PC-3 (cell line): Measurements from ENCODE around the gene IL1RAPL1. TPM values are rescaled to one million over a fixed set of nuclear protein-coding genes. Genes with fewer than 3 reads are reported as not detected.

Experiments
- ATAC-seq: fragments of 200-7000 bp; cut with Tn5 transposase; 2 replicates; pipeline ENCODE4 v1.9.1; 2020; ENCODE audit warnings: mild to moderate bottlenecking, moderate library complexity
- BruUV-seq: library from RNA; stranded (reverse); fragments of 400-500 nt; replicated peaks from 2 replicates; lab custom pipeline; 2021; lab: Mats Ljungman, UMichigan
- CTCF ChIA-PET: fragments of 300-600 bp; sonication (Branson Sonifier 250); formaldehyde crosslinking; loops from one replicate; lab custom pipeline; 2022; ENCODE audit warnings: antibody characterized with exemption; lab: Charles Lee
- POLR2A ChIA-PET: fragments of 300-600 bp; sonication (Branson Sonifier 250); formaldehyde crosslinking; loops from one replicate; lab custom pipeline; 2022; ENCODE audit warnings: antibody characterized with exemption; ENCODE audit not compliant: unreplicated experiment; lab: Charles Lee
- DNase-seq: peaks from one replicate; pipeline ENCODE4 v3.0.0-alpha.2; 2015
- H2AFZ ChIP-seq: fragments of 300-600 bp; sonication (generic); 2 replicates; pipeline ENCODE4 v1.6.0; 2016; ENCODE audit warnings: antibody characterized with exemption, low read length
- H3F3A ChIP-seq: fragments of 300-600 bp; sonication (generic); one replicate; pipeline ENCODE4 v1.6.0; 2017; ENCODE audit warnings: antibody characterized with exemption, low read length, control low read depth, mild to moderate bottlenecking; ENCODE audit not compliant: unreplicated experiment
- H3K27ac ChIP-seq: fragments of 300-600 bp; sonication (generic); 2 replicates; pipeline ENCODE4 v1.5.1; 2016; ENCODE audit warnings: mild to moderate bottlenecking, low read length
- H3K27me3 ChIP-seq: fragments of 300-600 bp; sonication (generic); 2 replicates; pipeline ENCODE4 v1.6.1; 2016; ENCODE audit warnings: low read length, mixed read lengths
- H3K36me3 ChIP-seq: fragments of 300-600 bp; sonication (generic); 2 replicates; pipeline ENCODE4 v1.6.1; 2016; ENCODE audit warnings: low read depth, mixed run types, low read length, mixed read lengths
- H3K4me1 ChIP-seq: fragments of 300-600 bp; sonication (generic); 2 replicates; pipeline ENCODE4 v1.5.1; 2016; ENCODE audit warnings: low read length; ENCODE audit not compliant: insufficient read depth
- H3K4me2 ChIP-seq: fragments of 300-600 bp; sonication (generic); 2 replicates; pipeline ENCODE4 v1.6.0; 2016; ENCODE audit warnings: low read length
- H3K4me3 ChIP-seq: fragments of 300-600 bp; sonication (generic); 2 replicates; pipeline ENCODE4 v1.5.1; 2016; ENCODE audit warnings: mild to moderate bottlenecking, low read length, mixed read lengths
- H3K79me2 ChIP-seq: fragments of 300-600 bp; sonication (generic); 2 replicates; pipeline ENCODE4 v1.6.1; 2017; ENCODE audit warnings: low read length, mixed read lengths
- H3K9ac ChIP-seq: fragments of 300-600 bp; sonication (generic); 2 replicates; pipeline ENCODE4 v1.6.0; 2016; ENCODE audit warnings: mild to moderate bottlenecking, low read length
- H3K9me2 ChIP-seq: fragments of 300-600 bp; sonication (generic); replicated peaks from 2 replicates; pipeline ENCODE4 v1.6.1; 2016; ENCODE audit warnings: mixed run types, low read length, mixed read lengths
- H3K9me3 ChIP-seq: fragments of 300-600 bp; sonication (generic); 2 replicates; pipeline ENCODE4 v1.6.1; 2016; ENCODE audit warnings: low read length, mixed read lengths
- H4K20me1 ChIP-seq: fragments of 300-600 bp; sonication (generic); 2 replicates; pipeline ENCODE4 v1.6.1; 2016; ENCODE audit warnings: low read length, mixed read lengths
- EZH2 ChIP-seq: fragments of 300-600 bp; sonication (generic); IDR thresholded peaks from one replicate; pipeline ENCODE4 v1.6.1; 2017; ENCODE audit warnings: antibody characterized with exemption, mild to moderate bottlenecking, low read length; ENCODE audit not compliant: unreplicated experiment
- EZH2phosphoT487 ChIP-seq: fragments of 300-600 bp; sonication (generic); IDR thresholded peaks from 2 replicates; pipeline ENCODE4 v1.6.1; 2018; ENCODE audit warnings: mild to moderate bottlenecking, antibody characterized with exemption, low read length, borderline replicate concordance
- intact Hi-C: fragments of 100-400 bp; cut with micrococcal nuclease; formaldehyde crosslinking; loops from 2 replicates; pipeline ENCODE4 v1.9.0; 2023
- total RNA-seq: library from RNA; depleted of rRNA; stranded (reverse); fragments of >200 nt; gene quantifications from 2 replicates; pipeline ENCODE4 v1.2.3, GENCODE V29; 2014
- TF ChIP-seq, protein P1 (sequence below): fragments of 300-600 bp; sonication (generic); conservative IDR thresholded peaks from 2 replicates; pipeline ENCODE4 v1.5.1; 2017; ENCODE audit warnings: antibody characterized with exemption, low read depth, mild to moderate bottlenecking, low read length

Gene IL1RAPL1
- total RNA-seq, 1 experiment from 2014 or later: 0.44 TPM

- BruUV-seq: no TSS peak
- H3K9me2 ChIP-seq: no peaks in the 10 kb centered on the region
- no peaks in the 10 kb centered on the region for H3K27me3 ChIP-seq
- no peaks in the 10 kb centered on the region for H3K4me1 ChIP-seq
- H3K4me3 ChIP-seq: no peak overlapping the region
- no peaks in the 10 kb centered on the region for H3K36me3 ChIP-seq
- no peaks in the 10 kb centered on the region for H3K9me3 ChIP-seq
- intact Hi-C loops: no loop called here
- H4K20me1 ChIP-seq: no peaks in the 10 kb centered on the region
- TF ChIP-seq, protein P1, sequence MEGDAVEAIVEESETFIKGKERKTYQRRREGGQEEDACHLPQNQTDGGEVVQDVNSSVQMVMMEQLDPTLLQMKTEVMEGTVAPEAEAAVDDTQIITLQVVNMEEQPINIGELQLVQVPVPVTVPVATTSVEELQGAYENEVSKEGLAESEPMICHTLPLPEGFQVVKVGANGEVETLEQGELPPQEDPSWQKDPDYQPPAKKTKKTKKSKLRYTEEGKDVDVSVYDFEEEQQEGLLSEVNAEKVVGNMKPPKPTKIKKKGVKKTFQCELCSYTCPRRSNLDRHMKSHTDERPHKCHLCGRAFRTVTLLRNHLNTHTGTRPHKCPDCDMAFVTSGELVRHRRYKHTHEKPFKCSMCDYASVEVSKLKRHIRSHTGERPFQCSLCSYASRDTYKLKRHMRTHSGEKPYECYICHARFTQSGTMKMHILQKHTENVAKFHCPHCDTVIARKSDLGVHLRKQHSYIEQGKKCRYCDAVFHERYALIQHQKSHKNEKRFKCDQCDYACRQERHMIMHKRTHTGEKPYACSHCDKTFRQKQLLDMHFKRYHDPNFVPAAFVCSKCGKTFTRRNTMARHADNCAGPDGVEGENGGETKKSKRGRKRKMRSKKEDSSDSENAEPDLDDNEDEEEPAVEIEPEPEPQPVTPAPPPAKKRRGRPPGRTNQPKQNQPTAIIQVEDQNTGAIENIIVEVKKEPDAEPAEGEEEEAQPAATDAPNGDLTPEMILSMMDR: no peak
- no peak for TF ChIP-seq EZH2
- no peak for TF ChIP-seq EZH2phosphoT487
- H3F3A ChIP-seq: no peaks in the 10 kb centered on the region
- ATAC-seq (no peak), DNase-seq (no peak)
- H3K27ac ChIP-seq: no peak overlapping the region
- ChIA-PET POLR2A (no interaction called here), CTCF (no interaction called here)
- H3K9ac ChIP-seq: no peak overlapping the region
- H3K4me2 ChIP-seq: no peak overlapping the region
- no peak overlapping the region for H2AFZ ChIP-seq
- H3K79me2 ChIP-seq: no peaks in the 10 kb centered on the region
These were observed 694.0 kb downstream of the IL1RAPL1 start for GRCh38 chrX:29281078-29281742.

GRCh38 chrX:29285664-29286063, 698.4 kb downstream of the IL1RAPL1 start:
- TF ChIP-seq EZH2 (no peak), EZH2phosphoT487 (no peak)
- TF ChIP-seq, protein P1: no peak
- CTCF ChIA-PET: no interaction called here
- no peaks in the 10 kb centered on the region for H3K27me3 ChIP-seq
- no peak overlapping the region for H2AFZ ChIP-seq
- no peak for ATAC-seq
- no peaks in the 10 kb centered on the region for H3K79me2 ChIP-seq
- no peaks in the 10 kb centered on the region for H3F3A ChIP-seq
- intact Hi-C loops: no loop called here
- no peak for DNase-seq
- H3K9ac ChIP-seq: no peak overlapping the region
- no peaks in the 10 kb centered on the region for H3K4me1 ChIP-seq
- H3K4me3 ChIP-seq: no peak overlapping the region
- no peaks in the 10 kb centered on the region for H4K20me1 ChIP-seq
- no peaks in the 10 kb centered on the region for H3K9me3 ChIP-seq
- no TSS peak for BruUV-seq
- H3K4me2 ChIP-seq: no peak overlapping the region
- H3K36me3 ChIP-seq: no peaks in the 10 kb centered on the region
- POLR2A ChIA-PET: no interaction called here
- H3K27ac ChIP-seq: no peak overlapping the region
- no peaks in the 10 kb centered on the region for H3K9me2 ChIP-seq

- no TSS peak for BruUV-seq
- Histone ChIP-seq H3K79me2 (no peaks in the 10 kb centered on the region), H3K27me3 (no peaks in the 10 kb centered on the region), H3K4me2 (no peak overlapping the region), H3K9ac (no peak overlapping the region), H3K9me2 (no peaks in the 10 kb centered on the region), H2AFZ (no peak overlapping the region), H3K36me3 (no peaks in the 10 kb centered on the region), H3K4me3 (no peak overlapping the region), H4K20me1 (no peaks in the 10 kb centered on the region), H3F3A (no peaks in the 10 kb centered on the region), H3K4me1 (peaks cover 15% of the 10 kb centered on the region), H3K9me3 (no peaks in the 10 kb centered on the region), H3K27ac (no peak overlapping the region)
- no peak for TF ChIP-seq EZH2phosphoT487
- TF ChIP-seq, protein P1: no peak
- no peak for TF ChIP-seq EZH2
- ChIA-PET CTCF (no interaction called here), POLR2A (no interaction called here)
- DNase-seq: peak; percentile 43
- intact Hi-C loops: no loop called here
- peak; percentile 57; the same call in 1 of the 2 replicates for ATAC-seq
These were observed 708.9 kb downstream of the IL1RAPL1 start for GRCh38 chrX:29295987-29296680.
